ELF-1 (cell line): Measurements from ENCODE around the gene AXL.
"Not testable (repeated sequence)": the region's sequence is repeated elsewhere in the genome, so short reads cannot be mapped to it uniquely, and the experiment has no call there.

ENCODE experiments used
- DNase-seq: peaks from one replicate; pipeline ENCODE4 v3.0.0-alpha.2; 2016; ENCODE audit warnings: low read depth, low spot score

Gene AXL

DNA sequence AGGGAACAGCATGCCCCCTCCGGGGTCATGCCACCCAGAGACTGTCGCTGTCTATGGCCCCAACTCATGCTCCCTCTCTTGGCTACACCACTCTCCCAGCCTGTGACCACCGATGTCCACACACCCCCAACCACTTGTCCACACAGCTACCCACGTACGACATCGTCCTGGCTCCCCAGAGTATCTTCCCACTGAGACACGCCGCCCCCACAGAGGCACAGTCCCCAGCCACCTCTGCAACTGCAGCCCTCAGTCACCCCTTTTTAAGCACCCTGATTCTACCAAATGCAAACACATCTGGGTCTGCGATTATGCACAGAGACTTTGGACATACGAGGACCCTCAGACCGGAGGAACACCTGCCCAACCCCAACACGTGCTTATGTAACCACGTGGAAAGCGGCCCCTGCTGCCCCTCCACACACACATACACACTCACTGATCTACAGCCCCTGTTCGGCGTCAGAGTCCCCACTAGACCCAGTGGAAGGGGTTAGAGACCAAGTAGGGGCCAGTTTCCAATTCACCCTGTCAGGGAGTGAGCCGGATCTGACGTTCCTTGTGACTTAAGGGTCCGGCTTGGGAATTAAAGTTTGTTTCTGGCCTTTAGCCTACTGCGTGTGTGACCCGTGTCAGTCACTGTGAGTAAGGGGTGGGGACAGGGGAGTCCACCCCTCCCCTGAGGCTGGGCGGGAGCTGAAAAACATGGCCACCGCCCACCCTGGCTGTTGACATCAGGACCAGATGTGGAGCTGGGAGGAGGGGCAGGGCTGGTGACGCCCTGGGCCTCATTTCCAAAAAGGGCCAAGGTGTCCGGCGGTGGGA is 11.9 kb upstream of the AXL start:
- peak; percentile 28 for DNase-seq

DNA sequence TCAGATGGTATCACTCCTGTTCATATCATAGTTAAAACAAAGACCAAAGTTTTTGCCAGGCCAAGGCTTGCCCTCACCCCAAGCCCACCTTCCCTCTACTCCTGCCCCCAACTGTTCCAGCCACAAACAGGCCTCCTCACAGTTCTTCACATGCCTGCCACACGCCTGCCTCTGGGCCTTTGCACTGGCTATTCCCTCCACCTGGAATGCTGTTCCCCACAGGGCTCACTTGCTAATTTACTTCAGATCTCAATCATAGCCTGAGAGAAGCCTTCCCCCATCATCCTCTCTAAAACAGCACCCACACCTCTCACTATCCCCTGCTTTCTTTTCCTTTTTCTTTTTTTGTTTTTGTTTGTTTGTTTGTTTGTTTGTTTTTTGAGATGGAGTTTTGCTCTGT is 4.9 kb upstream of the AXL start:
- DNase-seq = no peak

DNA sequence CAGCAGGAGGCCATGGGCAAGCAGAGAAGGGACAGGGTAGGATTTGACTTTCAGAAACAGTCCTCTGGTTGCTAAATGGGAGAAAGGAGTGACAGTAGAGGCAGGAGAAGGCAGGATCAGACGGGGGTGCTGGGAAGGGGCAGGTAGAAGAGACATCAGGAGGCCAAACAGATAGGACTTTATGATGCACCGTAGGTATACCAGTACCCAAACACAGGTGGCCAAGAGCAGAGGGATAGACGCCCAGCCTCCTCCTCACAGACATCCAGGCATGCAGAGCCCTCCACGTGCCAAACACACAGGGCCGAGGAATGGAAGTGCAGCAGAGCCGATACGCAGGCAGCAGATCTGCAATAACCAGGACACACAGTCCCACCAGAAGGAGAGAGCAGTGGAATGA is 1.3 kb upstream of the AXL start:
- DNase-seq = no peak

DNA sequence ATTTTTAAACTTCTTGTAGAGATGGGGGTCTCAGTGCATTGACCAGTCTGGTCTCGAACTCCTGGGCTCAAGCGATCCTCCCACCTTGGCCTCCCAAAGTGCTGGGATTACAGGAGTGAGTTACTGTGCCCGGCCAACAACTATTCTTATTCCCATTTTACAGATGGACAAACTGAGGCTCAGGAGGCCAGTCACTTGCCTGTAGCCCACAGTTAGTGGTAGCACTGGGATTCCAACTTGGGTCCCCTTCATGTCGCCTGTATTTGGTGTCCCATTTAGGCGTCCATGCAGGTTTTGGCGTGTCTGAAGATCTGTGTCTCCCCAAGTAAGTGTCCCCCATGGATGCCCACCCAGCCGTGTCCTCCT is 791 bp upstream of the AXL start:
- no peak for DNase-seq

DNA sequence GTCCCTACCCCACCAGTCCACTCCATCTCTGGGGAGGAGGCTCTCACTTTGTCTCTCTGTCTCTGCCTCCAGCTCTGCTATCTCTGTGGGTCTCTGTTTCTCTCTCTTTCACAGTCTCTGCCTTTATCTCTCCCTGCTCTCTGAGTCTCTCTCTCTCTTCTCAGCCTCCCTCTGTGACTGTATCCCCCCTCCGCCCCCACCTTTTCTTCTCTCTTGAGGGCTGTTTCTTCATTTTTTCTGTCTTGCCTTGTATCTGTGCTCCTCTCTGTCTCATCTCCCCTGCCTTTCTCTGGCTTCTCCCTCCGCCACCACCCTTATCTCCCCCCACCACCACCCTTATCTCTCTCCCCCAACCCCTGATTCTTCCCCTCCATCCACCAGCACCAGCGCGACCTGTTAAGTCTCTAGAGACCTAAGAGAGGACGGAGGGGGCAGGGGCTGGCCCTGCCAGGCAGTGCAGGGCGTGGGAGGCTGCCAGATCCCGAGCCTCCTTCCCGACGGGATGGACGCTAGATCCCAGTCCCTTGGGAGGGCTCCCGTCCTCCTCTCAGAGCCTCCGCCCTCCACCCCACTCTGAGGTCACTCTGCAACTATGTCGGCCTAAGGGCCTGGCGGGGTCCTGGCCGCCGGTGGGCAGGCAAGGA is 1.0 kb downstream of the AXL start:
- DNase-seq = peak; percentile 63

DNA sequence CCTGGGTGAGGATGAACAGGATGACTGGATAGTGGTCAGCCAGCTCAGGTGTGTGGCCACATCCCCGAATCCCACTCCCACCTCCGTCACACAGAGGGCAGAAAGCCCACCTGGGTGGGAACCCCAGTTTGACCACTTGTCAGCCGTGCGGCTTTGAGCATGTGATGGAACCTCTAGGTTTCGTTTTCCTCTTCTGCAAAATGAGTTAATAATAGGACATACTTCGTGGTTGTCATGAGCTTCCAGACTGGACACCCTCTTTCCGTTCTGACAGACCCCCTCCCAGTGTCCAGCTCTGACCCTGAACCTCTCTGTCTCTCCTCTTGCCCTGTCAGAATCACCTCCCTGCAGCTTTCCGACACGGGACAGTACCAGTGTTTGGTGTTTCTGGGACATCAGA is 1.8 kb downstream of the AXL start:
- DNase-seq = no peak

DNA sequence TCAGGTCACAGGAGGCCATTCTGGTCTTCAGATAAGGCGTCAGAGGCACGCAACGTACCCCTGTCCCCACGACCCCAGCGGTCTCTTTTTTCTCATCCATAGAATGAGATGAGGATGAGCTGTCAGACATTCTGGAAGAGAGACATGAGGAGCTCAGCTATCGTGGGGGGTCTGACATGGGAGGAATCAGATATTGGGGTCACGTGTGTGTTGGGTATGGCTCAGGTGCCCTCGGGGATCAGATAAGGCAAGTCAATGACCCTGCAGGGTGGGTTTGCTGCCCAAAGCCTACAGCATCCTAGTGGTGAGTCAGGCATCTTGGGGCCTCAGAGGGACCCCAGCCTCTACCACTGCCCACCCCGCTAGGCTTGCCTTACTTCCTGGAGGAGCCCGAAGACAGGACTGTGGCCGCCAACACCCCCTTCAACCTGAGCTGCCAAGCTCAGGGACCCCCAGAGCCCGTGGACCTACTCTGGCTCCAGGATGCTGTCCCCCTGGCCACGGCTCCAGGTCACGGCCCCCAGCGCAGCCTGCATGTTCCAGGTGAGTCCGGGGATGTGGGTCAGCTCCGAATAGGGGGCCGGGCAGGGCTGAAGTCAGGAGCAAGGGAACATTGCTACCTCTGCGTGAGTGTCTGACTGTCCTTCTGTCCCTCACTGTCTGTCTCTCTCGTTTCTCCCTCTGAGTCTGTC is 2.6 kb downstream of the AXL start:
- no peak for DNase-seq

DNA sequence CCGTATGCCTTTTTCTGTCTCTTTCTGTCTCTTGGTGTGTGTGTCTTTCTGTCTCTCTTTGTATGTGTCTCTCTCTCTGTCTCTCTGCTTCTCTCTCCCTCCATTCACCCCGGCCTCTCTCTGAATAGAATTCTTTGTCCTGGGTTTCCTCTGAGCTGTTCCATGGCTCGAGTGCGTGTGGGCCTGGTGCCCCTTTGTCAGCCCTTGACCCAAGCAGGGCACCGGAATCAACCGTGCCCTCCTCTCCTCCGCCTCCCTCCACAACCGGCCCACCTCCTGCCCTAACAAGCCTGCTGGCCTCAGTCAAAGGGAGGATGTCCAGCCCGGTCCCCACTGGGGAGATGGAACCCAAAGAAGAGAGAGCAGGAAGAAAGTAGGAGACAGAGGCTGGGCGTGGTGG is 3.2 kb downstream of the AXL start:
- no peak for DNase-seq

DNA sequence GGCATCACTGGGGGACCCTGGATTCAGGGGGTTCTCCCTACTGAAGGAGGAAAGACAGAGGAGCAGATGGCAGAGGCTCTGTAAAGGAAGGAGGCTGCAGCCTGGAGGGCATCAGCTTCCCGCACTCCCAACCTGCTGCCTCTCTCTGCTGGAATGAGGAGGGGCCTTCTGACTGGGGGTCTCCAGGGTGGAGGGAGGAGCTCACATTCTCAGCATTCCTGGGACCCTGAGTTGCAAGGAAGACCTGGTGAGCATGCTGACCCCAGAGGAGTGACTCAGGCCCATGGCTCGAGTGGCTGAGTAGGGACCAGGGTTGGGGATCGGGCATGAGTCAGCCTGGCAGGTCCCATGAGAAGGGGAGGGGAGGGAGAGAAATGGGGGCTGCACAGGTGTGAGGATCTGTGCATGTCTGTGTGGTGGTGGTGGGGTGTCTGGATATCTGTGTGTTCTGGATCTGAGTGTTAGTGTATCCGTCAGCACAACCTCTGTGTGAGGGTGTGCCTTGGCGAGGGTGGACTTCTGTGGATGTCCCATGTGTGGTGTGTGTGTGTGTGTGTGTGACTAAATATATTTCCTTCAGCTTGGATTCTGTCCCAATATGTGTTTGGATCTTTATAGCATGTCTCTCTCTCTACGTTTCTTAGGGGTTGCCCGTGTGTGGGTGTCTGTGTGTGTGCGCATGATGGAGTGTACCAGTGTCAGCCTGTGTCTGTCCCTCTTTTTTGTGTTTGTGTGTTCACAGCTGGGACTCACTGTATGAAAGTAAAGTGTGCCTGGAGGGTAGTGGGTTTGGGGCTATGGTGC is 4.6 kb downstream of the AXL start:
- DNase-seq = peak; percentile 93

DNA sequence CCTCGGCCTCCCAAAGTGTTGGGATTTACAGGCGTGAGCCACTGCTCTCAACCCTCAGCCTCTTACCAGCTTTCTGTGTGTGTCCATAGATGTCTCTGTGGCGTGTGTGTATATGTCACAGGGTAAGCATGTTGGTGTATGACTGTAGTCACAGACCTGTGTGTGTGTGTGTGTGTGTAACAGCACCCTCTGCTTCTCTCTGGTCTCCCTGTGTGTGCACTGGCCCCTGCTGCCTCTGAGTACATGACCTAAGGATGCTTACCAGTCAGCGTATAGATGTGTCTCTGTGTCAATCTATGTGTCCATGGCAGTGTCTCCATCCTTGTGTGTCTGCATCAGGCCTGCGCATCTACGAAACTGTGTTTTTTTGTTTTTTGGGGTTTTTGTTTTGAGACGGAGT is 5.6 kb downstream of the AXL start:
- DNase-seq = no peak

DNA sequence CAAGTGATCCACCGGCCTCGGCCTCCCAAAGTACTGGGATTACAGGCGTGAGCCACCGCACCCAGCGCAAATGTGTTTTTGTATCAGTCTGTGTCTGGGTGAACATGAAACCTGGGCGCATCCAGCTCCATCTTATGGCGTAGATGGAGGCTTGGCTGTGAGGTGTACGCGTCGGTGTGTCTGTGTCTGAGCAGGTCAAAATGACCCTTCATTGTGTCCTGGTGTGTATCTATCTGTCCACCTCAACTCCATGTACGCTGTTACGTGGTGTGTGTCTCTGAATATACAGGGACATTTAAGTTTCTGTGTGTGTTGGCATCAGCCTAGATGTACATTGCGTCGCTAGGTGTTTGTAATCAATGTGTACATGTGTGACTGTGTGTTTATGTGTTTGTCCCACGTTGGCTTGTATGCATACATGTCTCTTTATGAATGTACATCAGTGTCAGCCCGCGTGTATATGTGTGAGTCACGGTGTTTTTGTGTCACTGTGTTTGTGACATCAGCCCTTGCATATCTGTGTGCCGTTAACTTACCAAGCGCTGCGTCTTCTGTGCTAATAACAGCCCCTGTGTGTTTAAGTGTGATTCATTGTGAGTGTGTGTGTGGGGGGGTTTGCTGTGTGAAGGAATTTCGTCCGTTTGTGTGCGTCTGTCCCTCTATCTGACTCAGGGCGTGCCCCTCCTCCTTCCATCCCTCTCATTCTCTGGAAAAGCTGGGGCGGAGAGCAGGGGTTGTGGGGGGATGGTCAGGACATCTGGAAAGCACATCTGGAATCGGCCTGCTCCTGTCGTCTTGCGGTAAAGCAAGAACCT is 6.4 kb downstream of the AXL start:
- DNase-seq = peak; percentile 83

DNA sequence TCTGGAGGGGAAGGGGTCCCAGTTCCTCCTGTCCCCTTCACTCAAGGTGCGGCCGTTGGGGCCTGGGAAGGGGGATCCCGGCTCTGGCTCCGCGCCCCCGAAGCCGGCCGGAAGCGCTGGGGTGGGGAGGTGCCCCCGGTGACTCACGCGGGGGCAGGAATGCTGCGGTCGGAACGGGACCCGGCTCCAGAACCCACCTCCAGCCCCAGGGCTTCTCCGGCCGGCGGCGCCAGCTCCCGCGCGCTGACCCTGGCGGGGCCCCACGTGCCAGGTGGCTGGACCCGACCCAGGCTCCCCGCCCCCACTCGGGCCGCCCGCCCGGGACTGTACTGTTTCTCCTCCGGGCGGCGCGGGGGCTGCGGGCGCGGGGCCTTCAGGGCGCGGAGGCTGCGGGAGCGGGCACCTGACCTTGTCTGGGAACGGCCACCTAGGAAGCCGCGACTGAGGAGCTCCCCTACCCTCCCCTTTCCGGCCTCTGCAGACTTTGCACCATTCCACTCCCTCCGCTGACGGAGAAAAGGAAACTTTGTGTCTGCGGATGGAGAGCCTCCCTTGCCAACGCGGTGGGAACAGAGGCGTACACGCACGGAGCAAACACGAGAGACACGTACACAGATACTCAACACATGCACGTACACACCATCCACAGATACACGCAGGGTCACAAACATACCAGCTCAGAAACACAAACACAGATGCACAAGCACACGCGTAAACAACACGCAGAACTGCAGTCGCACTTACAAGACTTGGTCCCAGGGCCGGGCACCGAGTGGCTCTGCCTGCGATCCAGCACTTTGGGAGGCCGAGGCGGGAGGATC is 7.2 kb downstream of the AXL start:
- DNase-seq = peak; percentile 79

DNA sequence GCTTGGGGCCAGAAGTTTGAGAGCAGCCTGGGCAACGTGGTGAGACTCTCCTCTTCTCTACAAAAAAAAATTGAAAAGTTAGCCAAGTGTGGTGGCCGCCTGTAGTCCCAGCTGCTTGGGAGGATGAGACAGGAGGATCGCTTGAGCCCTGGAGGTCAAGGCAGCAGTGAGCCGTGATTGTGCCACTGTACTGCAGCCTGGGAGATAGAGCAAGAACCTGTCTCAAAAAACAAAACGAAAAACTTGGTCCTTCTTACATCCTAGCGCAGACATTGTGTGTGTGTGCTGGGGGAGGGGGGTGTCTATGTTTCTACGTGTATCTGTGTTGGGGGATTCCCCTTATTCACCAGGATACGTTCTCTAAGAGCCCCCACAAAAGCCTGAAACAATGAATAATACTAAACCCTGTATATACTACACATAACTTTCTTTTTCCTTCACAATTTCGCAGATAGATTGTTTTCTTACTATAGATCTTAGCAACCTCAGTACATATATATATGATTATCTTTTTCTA is 7.9 kb downstream of the AXL start:
- DNase-seq = no peak

DNA sequence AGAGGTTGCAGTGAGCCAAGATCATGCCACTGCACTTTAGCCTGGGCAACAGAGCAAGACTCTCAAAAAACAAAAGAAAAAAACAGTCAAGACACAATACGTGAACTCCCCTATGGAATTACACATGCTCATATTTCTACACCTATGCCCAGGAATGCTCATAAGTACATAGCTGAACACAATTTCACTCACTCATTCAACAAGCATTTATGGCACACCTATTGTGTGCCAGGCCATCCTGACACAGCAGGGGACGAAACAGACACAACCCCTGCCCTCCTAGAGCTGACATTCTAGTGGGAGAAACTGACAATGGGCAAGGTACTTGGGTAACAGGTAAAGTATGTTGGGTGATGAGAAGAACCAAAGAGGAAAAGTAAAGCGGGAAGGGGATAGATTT is 9.5 kb downstream of the AXL start:
- no peak for DNase-seq

DNA sequence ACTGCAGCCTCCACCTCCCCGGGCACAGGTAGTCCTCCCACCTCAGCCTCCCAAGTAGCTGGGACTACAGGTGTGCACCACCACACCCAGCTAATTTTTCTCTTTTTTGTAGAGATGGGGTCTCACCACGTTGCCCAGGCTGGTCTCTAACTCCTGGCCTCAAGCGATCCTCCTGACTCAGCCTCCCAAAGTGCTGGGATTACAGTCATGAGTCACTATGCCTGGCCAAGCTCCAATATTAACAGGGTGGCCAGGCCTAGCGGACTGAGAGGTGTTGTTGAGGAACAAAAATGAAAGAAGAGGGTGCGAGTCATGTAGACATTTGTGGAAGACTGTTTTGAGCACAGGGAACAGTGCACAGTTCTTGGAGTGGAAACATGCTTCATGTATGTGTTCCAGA is 10.3 kb downstream of the AXL start:
- DNase-seq = not testable (repeated sequence)

DNA sequence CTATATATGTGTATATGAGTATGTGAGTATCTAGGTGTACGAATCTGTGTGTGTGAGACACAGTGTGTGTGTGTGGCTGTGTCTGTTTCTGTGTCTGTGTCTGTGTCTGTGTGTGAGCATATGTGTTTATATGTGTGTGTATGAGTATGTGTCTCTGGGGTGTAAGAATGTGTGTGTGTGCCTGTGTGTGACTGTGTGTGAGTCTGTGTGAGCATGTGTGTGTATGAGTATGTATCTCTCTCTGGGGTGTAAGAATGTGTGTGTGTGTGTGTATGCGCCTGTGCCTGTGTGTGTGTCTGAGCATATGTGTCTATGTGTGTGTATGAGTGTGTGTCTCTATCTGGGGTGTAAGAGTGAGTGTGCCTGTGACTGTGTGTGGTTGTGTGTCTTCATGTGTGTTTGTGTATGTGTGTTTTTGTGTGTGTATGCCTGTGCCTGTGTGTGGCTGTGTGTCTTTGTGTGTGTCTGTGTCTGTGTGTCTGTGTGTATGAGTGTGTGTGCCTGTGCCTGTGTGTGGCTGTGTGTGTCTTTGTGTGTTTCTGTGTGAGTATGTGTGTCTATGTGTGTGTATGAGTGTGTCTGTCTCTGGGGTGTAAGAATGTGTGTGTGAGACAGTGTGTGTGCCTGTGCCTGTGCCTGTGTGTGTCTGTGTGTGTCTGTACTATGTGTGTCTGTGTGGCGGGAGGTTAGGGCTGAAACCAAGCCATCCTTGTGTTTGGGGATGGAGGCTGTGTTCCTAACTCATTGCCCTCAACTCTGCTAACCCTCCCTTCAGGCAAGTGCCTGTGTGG is 11.2 kb downstream of the AXL start:
- DNase-seq = no peak

DNA sequence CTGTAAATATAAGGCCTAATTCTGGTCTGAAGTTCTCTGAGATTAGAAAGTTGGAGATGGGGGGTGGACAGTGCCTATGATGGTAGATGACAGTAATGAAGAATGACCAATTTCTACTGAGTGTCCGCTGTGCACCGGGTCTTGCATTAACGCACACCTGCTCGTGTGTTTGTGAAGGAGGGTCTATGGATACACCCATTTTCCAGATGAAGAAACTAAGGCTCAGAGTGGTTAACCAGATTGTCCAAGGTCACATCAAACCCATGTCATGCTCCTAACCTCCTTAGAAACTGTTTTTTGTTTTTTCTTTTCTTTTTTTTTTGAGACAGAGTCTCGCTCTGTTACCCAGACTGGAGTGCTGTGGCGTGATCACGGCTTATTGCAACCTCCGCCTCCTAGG is 13.7 kb downstream of the AXL start:
- DNase-seq = no peak

DNA sequence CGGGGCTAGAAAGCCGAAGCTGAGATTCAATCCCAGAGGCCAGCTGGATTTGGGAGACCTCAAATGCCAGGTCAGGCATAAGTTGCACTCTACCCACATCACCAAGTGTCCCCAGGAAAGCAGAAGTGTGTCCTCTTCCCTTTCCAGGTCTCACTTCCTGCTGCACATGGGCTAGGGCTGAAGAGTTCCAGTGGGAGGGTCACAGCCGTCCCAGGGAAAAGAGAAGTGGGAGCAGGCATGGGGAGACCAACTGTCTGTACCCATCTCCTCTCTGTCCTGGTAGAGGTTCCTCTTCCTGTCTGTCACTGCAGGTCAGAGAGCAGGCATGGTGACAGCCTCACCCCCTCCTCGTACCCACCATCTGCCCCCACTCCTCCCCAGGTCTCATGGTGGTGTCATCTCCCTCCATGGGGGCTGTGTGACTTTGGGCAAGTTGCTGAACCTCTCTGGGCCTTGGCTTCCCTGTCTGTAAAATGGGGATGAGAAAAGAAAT is 14.8 kb downstream of the AXL start:
- no peak for DNase-seq

DNA sequence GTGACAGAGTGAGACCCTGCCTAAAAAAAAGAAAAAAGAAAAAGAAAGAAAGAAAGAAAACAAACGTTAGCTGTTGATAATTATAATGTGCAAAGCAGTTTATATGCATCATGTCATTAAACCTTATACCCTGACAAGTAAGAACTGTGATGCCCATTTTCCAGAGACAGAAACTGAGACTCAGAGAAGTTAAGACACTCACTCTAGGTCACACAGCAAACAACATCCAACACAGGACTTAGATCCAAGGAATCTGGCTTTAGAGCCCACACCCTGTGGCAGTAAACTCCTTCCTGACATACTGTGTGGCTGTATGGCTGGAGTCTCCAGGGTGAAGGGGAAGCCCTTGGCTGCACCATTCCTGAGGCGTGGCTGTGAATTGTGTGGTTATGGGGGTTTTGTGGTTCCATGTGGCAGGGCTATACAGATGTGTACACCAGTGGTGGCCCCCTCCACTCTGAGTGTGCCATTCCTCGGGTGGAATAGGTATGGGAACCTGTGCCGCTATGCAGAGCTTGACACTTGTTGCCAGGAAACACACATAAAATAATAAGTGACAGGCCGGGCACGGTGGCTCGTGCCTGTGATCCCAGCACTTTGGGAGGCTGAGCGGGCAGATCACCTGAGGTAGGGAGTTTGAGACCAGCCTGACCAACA is 15.6 kb downstream of the AXL start:
- no peak for DNase-seq
